Adrenal gland (tissue), 5 donors: ENCODE results near the gene SDR42E2.

ENCODE experiments used
- CTCF ChIP-seq, 6 experiments: fragments of 450-650 bp in 4 of 6; fragments of 200-600 bp in 2 of 6; sonication (generic) in 1 of 6; IDR thresholded peaks; 1 replicate in 5 of 6; 2 replicates in 1 of 6; pipeline versions ENCODE4 v1.5.1 to v1.8.0; 2016 to 2021; ENCODE audit warnings: antibody characterized with exemption in 6 of 6, mild to moderate bottlenecking in 2 of 6, moderate library complexity in 1 of 6
- POLR2A ChIP-seq, 2 donors: fragments of 450-650 bp; IDR thresholded peaks; one replicate each; pipeline ENCODE4 v1.6.1; 2017; ENCODE audit warnings: antibody characterized with exemption in 2 of 2, mild to moderate bottlenecking in 2 of 2, moderate library complexity in 1 of 2
- donor health status: DM: no; HTN: no; CAD: no.

GRCh38 chr16:22174642-22175041 is 12.3 kb downstream of the SDR42E2 start:
- TF ChIP-seq CTCF (IDR thresholded peaks at IDR 0.05), result no peak
- TF ChIP-seq POLR2A (IDR thresholded peaks at IDR 0.05), result no peak
